ENCODE results near the gene NOSTRIN.
"Not testable (repeated sequence)": the region's sequence is repeated elsewhere in the genome, so short reads cannot be mapped to it uniquely, and the experiment has no call there.

Gene NOSTRIN, protein sequence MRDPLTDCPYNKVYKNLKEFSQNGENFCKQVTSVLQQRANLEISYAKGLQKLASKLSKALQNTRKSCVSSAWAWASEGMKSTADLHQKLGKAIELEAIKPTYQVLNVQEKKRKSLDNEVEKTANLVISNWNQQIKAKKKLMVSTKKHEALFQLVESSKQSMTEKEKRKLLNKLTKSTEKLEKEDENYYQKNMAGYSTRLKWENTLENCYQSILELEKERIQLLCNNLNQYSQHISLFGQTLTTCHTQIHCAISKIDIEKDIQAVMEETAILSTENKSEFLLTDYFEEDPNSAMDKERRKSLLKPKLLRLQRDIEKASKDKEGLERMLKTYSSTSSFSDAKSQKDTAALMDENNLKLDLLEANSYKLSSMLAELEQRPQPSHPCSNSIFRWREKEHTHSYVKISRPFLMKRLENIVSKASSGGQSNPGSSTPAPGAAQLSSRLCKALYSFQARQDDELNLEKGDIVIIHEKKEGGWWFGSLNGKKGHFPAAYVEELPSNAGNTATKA

DNA sequence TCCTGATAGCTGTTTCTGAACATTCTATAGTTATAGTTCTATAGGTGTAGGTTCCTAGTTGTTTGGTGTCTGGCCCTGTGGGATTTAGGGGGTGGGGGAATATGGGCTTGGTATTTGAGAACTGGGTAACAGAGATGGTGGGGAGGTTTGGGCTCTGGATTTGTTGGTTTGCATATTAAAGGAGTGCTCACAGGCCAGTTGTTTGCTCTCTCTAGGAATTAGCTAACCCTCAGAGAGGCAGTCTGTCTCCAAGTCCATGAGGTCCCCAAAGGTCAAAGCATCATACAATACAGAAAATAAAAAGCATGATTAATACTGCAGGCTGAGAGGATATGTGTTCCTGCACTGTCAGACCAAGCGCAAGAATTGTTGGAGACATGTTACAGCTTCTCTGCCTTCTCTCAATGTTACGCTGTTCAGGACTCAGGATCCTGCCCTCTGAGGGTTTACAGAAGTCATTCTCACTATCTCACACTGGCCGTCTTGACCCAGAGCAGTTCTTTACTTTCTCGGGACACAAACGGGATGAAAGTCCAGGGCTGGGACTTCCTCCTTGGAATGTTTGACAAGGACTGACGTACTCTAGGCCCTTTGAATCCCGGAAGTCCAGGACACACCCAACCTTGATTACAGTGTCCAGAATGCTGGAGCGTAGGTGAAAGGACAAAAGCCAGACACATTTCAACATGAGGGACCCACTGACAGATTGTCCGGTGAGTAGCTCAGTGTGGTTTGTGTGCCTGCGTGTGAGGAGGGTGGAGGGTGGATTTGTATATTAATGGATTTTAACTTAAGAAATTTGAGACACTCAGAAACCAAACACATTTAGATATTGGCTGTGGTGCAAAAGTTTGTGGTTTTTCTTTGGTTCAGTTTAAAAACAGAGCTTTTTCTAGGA is at the start of gene NOSTRIN:
Gene NOSTRIN, plus strand, starts transcription at position 677 of the 898 bp plus-strand sequence. Its CDS starts 10 bp downstream, at position 687.
- DNase-seq = no peak

GRCh38 chr2:168753765-168754329 is 48.6 kb upstream of the NOSTRIN start:
- DNase-seq = no peak

GRCh38 chr2:168757223-168757622 is 45.2 kb upstream of the NOSTRIN start:
- no peak for DNase-seq

DNA sequence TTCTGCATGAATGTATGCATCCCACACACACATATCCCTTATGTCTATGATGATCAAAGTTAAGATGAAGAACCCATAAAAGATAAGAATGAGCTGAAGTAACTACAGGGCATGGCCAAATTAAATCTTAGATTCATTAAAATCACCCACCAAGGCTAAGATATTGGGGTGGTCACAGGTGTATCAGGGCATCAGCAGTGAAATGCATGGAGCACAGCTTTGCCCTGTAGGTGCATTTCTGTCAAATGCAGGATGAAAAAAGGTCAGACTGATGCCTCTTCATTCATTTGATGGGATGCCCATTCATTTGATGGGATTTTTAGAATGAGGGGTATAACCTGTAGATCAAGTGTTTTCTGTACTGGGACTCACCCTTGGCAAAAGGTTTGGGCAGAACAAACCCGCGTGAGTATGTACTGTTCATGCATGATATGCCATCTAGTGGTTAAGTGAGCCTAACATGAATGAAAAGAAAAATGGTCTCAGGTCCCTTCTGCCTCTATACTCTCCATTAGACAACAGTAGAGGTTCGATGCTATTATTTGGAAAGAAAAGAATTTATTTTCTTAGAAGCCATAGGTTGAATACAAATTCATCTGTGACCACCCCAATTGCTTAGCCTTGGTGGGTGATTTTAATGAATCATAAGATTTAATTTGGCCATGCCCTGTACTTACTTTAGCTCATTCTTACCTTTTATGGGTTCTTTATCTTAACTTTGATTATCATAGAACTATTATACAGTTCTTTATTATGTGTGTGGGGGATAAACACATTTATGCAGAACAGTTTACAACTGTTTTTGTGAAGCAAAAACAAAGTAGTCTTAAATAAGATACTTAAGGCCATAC is 43.2 kb upstream of the NOSTRIN start:
- peak; percentile 73 for DNase-seq

GRCh38 chr2:168765401-168765800 is 37.0 kb upstream of the NOSTRIN start:
- no peak for DNase-seq

DNA sequence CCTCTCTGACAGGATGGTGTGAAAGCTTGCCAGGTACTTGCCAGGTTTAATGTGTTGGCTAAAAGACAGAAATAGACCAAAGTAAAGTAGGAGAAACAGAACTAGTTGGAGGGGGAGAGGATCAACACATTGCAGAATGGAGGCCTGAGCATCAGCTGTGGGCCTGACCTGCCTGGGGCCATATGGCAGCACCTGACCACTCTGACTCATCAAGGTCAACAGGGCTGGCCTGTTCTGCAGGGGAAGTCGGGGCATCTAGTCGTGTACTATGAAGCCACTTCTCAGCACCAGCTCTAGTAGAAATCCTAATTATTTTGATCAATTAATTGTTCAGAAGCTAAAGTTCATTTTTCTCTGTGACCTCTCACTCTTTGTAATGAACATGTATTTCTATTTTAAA is 35.8 kb upstream of the NOSTRIN start:
- no peak for DNase-seq

DNA sequence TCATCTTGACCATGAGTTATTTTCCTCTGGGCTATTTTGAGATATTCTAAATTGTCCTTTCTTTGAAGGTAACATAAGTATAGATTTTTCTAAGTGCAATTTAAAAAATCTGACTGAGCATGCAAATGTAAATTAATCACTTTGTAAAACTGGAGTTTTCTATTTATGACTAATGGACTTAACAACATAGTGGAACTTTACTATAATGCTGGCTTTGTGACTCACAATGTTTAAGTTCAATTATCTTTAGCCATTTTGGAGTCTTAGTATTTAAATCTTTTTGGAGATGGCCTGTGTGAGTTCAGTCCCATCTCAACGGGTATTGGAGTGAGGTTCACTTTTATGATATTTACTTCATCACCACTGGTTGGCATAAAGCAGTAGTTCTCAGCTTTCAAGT is 35.2 kb upstream of the NOSTRIN start:
- DNase-seq = no peak

- DNase-seq = not testable (repeated sequence)
These were observed 34.1 kb upstream of the NOSTRIN start for GRCh38 chr2:168768357-168768756.

GRCh38 chr2:168770796-168771195 is 31.6 kb upstream of the NOSTRIN start:
- DNase-seq = no peak

DNA sequence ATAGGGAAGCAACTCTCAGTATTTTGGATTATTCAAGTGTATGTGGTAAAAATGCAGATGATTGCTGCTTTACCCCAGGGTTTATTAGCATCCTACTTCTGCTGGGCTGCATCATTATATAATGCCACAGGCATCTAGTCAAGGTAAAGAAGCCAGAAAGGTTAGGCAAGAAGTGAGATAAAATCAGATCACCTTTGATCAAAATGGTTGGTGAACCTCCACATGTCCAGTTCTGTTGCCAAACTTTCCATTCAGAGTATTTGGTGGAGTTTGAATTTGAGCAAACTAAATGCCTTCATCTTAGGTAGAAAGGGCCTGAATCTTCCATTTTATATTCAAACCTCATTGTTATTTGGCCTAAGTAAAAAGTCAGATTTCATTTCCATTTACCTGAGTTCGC is 29.7 kb upstream of the NOSTRIN start:
- no peak for DNase-seq

DNA sequence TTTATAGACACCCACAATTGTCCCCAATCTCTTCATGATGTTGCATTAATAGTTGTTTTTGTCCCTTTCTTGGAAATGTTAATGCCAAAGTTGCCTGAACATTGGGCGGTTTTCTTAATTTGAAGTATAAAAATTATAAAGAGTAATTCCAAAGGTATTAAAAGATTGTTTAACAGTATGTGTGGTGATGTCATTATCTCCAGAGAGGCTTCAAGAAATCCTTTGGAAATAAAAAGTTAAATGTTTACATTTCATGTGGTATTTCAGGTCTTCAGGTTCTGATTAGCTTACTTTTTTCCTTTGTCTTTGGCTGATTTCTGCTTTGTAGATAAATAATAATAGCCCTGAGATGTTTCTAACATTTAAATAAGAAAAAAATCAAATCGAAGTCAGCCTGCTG is 29.3 kb upstream of the NOSTRIN start:
- no peak for DNase-seq

- DNase-seq = peak; percentile 53
These were observed 28.5 kb upstream of the NOSTRIN start for GRCh38 chr2:168773719-168774521.

DNA sequence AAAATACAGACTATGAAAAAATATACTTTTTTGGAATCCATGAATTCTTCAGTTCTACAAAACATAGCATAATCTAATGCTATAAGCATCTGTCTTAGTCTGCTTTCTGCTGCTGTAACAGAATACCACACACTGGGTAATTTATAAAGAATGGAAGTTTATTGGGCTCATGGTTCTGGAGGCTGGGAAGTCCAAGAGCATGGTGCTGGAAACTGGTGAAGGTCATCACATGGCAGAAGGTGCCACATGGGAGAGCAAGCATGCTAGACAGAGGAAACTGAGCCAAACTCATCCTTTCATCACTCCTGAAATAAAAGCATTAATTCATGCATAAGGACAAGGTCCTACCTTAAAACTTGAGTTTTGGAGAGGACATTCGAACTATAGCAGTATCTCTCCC is 26.6 kb upstream of the NOSTRIN start:
- DNase-seq = no peak

DNA sequence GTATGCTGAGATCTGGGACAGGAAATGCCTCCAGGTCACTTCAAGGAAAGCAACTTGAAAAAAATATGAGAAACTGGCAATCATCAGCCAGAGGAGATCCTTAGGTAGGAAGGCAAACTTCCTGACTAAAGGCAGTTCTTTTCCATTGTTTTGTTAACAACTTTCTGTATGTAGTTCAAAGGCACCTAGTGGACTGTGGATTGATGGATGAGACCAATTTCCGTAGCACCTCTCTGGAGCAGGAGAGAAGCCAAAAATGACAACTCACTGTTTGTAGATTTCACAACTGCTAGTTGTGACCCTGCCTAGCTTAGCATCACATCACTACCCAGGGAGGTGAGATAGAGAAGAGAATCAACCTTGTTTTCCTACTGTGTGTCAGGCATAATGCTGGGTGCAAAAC is 21.8 kb upstream of the NOSTRIN start:
- DNase-seq = no peak

- no peak for DNase-seq
These were observed 21.1 kb upstream of the NOSTRIN start for GRCh38 chr2:168781191-168781817.

GRCh38 chr2:168782271-168782670 is 20.2 kb upstream of the NOSTRIN start:
- DNase-seq = no peak

GRCh38 chr2:168784993-168785392 is 17.4 kb upstream of the NOSTRIN start:
- DNase-seq = no peak

DNA sequence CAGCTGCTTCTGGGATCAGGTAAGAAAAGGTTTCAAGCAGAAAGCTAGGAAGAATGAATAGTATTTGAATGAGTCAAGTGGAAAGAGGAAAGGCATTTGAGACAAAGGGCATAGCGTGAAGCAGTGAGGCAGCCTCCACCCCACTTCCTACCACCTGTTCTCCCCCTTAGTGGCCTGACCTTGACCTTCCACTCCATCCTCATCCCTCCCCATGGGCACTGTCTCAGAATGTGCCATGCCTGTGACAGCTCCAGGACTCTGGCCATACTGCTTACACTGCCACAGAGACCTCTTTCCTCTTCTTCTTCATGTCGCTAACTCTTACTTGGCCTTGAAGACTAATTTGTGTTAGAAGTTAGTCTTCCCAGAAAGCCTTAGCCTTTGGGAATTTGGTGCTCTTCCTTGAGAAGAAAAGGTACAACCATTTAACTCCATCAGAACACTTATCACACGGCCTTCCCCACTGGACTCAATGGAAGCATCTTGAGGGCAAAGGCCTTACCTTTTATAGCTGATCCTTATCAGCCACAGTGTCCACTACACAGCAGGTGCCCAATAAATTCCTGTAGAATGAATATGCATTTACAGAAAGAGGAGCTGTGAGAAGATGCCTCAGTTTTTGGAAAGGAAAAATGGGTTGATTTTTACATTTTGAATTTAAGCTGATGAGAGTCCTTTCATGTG is 15.2 kb upstream of the NOSTRIN start:
- no peak for DNase-seq

DNA sequence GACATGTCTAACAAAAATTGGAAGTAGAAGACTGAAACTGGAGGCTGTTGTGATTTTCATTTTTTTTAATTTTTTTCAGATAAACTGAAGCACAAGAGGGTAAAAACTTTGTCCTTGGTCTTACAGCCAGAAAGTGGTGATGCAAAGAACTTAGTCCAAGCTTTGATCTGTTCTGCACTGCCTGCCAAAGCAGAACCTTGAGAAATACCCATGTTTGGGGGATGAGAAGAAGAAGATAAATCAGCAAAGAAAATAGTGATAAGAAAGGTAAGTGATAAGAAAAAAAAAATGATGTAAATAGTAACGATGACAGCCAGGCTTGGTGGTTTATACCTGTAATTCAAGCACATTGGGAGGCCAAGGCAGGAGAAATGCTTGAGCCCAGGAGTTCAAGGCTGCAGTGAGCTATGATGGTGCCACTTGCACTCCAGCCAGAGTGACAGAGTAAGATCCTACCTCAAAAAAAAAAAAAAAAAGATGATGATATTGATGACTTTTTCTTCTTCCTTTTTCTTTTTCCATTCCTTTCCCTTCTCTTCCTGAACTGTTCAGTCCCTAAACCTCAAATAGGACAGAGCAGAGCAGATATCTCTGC is 14.6 kb upstream of the NOSTRIN start:
- DNase-seq = no peak

DNA sequence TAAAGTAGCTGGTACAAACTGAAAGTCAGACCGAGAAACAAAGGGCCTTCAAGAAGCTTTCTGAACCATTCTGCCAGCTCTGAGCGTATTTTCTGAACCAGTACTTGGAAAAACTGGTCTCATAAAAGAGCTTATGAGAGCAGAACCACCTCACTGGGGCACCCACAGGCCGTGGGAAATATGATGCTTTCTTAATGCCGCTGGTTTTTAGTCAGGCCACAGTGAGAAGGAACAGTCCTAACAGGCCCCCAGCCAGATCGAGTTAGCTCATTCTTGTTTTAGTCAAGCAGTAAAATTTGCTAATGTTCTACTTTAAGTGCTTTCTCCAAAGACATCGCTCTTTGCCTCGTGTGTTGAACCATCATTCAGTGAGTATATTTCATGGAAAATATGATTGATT is 12.7 kb upstream of the NOSTRIN start:
- DNase-seq = no peak

Data from NCI-H82 (cell line).